ENCODE measurements around the gene DCST2. TPM values are rescaled to one million over a fixed set of nuclear protein-coding genes. Genes with fewer than 3 reads are reported as not detected.

Gene DCST2
- total RNA-seq, 4 donors from 2014 or later: 3.8 to 11.5 (median 6.3) TPM

- DNase-seq (ENCODE audit: low spot score in 2 of 2): no peak
- TF ChIP-seq POLR2A (IDR thresholded peaks at IDR 0.05) (no peak), CTCF (IDR thresholded peaks at IDR 0.05) (no peak)
- intact Hi-C loops (cut with DNase I; ENCODE audit: low total_unique reads): loop anchor here (5.0 to 10.0 kb wide), 3 partner anchors 32 to 143 kb away; partner anchors contain the start of gene PBXIP1
- peak overlapping the region; percentile 48 for H3K4me3 ChIP-seq (ENCODE audit: low read depth, poor library complexity, severe bottlenecking)
- WGBS, 2 donors: 12 to 15% methylated on average over 10 of the region's 10 CpGs
Observed at GRCh38 chr1:155049651-155050559, 16.3 kb upstream of the DCST2 start.

- 77 to 85% methylated on average over 8 of the region's 8 CpGs for WGBS, 2 donors
- H3K4me3 ChIP-seq (ENCODE audit: low read depth, poor library complexity, severe bottlenecking): no peak overlapping the region
- intact Hi-C loops (cut with DNase I; ENCODE audit: low total_unique reads): loop anchor here (5.0 kb wide), 1 partner anchor 34 kb away; no protein-coding TSS in a partner anchor
- TF ChIP-seq POLR2A (IDR thresholded peaks at IDR 0.05) (no peak), CTCF (IDR thresholded peaks at IDR 0.05) (no peak)
- DNase-seq (ENCODE audit: low spot score in 2 of 2): no peak
Observed at GRCh38 chr1:155048449-155049334, 15.1 kb upstream of the DCST2 start.

- WGBS, 2 donors: 39% methylated on average over 7 of the region's 7 CpGs
- no peak for TF ChIP-seq POLR2A (IDR thresholded peaks at IDR 0.05)
- TF ChIP-seq CTCF (IDR thresholded peaks at IDR 0.05): no peak
- H3K4me3 ChIP-seq (ENCODE audit: low read depth, poor library complexity, severe bottlenecking): no peak overlapping the region
- peak; percentile 83 to 92 for DNase-seq (ENCODE audit: low spot score in 2 of 2)
- intact Hi-C loops (cut with DNase I; ENCODE audit: low total_unique reads): loop anchor here (5.0 kb wide), 1 partner anchor 37 kb away; no protein-coding TSS in a partner anchor
Observed at GRCh38 chr1:155044812-155045657, 11.5 kb upstream of the DCST2 start.

- intact Hi-C loops (cut with DNase I; ENCODE audit: low total_unique reads): no loop called here
- no peak for TF ChIP-seq CTCF (IDR thresholded peaks at IDR 0.05)
- no peak for TF ChIP-seq POLR2A (IDR thresholded peaks at IDR 0.05)
- no peak overlapping the region for H3K4me3 ChIP-seq (ENCODE audit: low read depth, poor library complexity, severe bottlenecking)
- no peak for DNase-seq (ENCODE audit: low spot score in 2 of 2)
- WGBS, 2 donors: 85 to 90% methylated on average over 6 of the region's 6 CpGs
Observed at GRCh38 chr1:155044365-155044764, 10.8 kb upstream of the DCST2 start.

GRCh38 chr1:155043793-155044192 is 10.2 kb upstream of the DCST2 start:
- intact Hi-C loops (cut with DNase I; ENCODE audit: low total_unique reads): no loop called here
- no peak for TF ChIP-seq POLR2A (IDR thresholded peaks at IDR 0.05)
- no peak for TF ChIP-seq CTCF (IDR thresholded peaks at IDR 0.05)
- H3K4me3 ChIP-seq (ENCODE audit: low read depth, poor library complexity, severe bottlenecking): no peak overlapping the region
- DNase-seq (ENCODE audit: low spot score in 2 of 2): no peak
- 78 to 83% methylated on average over 3 of the region's 3 CpGs for WGBS, 2 donors

Measured in lower leg skin (tissue), 4 donors.